Measurements from ENCODE around the gene MOGAT2.

DNA sequence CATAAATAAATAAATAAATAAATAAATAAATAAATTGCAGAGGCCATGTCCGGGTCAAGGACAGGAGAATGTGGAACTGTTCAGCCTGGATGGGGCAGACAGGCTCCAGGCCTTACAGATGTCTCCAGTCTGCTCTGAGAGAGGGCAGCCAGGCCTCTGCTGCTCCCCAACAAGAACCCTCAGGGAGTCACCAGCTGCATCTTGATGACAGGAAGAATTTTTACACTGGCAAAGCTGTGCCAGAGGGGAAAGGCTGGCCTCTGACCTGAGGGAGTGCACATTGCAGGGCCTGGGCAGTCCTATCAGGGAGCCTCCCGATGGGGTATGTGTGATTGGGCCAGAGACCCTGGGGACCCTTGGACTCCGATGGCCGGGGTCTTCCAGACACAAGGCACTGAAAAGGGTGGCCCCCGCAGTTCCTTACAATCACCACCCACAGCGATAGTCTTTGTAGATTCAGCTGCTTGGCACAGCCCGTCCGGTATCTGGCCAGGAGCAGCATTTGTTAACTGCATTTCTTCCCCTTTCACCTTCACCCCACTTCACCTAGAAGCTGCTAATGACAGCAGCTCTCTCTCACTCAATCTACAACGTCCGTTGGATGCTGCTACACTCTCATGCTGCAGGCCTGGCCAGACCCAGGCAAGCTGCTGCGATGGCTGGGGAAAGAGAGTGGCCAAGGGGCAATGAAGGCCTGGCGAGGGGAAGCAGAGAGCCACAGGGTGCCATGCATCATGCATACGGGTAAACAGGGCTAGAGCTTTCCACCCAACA, 8.1 kb downstream of the MOGAT2 start:
- TF ChIP-seq CTCF (IDR thresholded peaks at IDR 0.05) (no peak), POLR2A (IDR thresholded peaks at IDR 0.05) (no peak)

All from suprapubic skin (tissue), 3 donors.